Endodermal cell (in vitro differentiated cells): ENCODE data around the gene STIM1. TPM values are rescaled to one million over a fixed set of nuclear protein-coding genes. Genes with fewer than 3 reads are reported as not detected.

Experiments
- DNase-seq: peaks from one replicate; pipeline ENCODE4 v3.0.0-alpha.2; 2017
- H3K27ac ChIP-seq: 2 replicates; pipeline ENCODE4 v1.5.1; 2013; ENCODE audit warnings: mild to moderate bottlenecking, low read depth, low read length, moderate library complexity
- H3K27me3 ChIP-seq: 2 replicates; pipeline ENCODE4 v1.6.1; 2013; ENCODE audit warnings: mild to moderate bottlenecking, low read length, moderate library complexity; ENCODE audit not compliant: insufficient read depth, control insufficient read depth, poor library complexity, severe bottlenecking
- H3K36me3 ChIP-seq: 2 replicates; pipeline ENCODE4 v1.7.0; 2013; ENCODE audit warnings: mild to moderate bottlenecking, low read length, moderate library complexity; ENCODE audit not compliant: control insufficient read depth, insufficient read depth
- H3K4me1 ChIP-seq: one replicate; pipeline ENCODE4 v1.7.0; 2013; ENCODE audit warnings: low read length; ENCODE audit not compliant: control insufficient read depth, insufficient read depth
- H3K4me3 ChIP-seq: 2 replicates; pipeline ENCODE4 v1.5.1; 2013; ENCODE audit warnings: mild to moderate bottlenecking, low read length, moderate library complexity
- H3K9ac ChIP-seq: 2 replicates; pipeline ENCODE4 v1.6.1; 2013; ENCODE audit warnings: mild to moderate bottlenecking, low read length, moderate library complexity; ENCODE audit not compliant: poor library complexity, severe bottlenecking; ENCODE audit errors: extremely low read depth
- H3K9me3 ChIP-seq: 2 replicates; pipeline ENCODE4 v1.6.1; 2013; ENCODE audit warnings: mild to moderate bottlenecking, low read length, moderate library complexity; ENCODE audit not compliant: control insufficient read depth
- H3K27ac Mint-ChIP-seq: 2 replicates; pipeline ENCODE4 v1.8.0; 2020; ENCODE audit warnings: mixed read lengths
- H3K27me3 Mint-ChIP-seq: 2 replicates; pipeline ENCODE4 v1.8.0; 2021; ENCODE audit warnings: mild to moderate bottlenecking, mixed read lengths; ENCODE audit not compliant: insufficient read depth
- H3K36me3 Mint-ChIP-seq: 2 replicates; pipeline ENCODE4 v1.8.0; 2020; ENCODE audit warnings: low read depth, mixed read lengths
- H3K4me1 Mint-ChIP-seq: 2 replicates; pipeline ENCODE4 v1.8.0; 2020; ENCODE audit warnings: mixed read lengths
- H3K4me3 Mint-ChIP-seq: 2 replicates; pipeline ENCODE4 v1.8.0; 2020; ENCODE audit warnings: mild to moderate bottlenecking, moderate library complexity, mixed read lengths
- H3K9me3 Mint-ChIP-seq: 2 replicates; pipeline ENCODE4 v1.8.0; 2020; ENCODE audit warnings: mild to moderate bottlenecking, mixed read lengths
- WGBS, 2 experiments: methylation state at CpG; one replicate each; pipeline versions ENCODE4 v1.1.5 to v1.1.7; 2013; ENCODE audit warnings: missing lambda C conversion rate in 2 of 2, mixed read lengths in 1 of 2; ENCODE audit not compliant: insufficient coverage in 1 of 2, insufficient read length in 1 of 2; 5-methylcytosine and 5-hydroxymethylcytosine counted together
- total RNA-seq, 2 donors: library from RNA; stranded (reverse); fragmentation: NEBNext Ultra II Directional in 1 of 2; extraction: Animal tissue kit (Norgen Biotek cat#: 25700) in 1 of 2; gene quantifications; 2 replicates in 1 of 2; 3 replicates in 1 of 2; pipeline ENCODE4 v1.2.1, GENCODE V29; 2021
- TF ChIP-seq, protein P1 (sequence below): fragments of 200-600 bp; sonication (generic); conservative IDR thresholded peaks from 2 replicates; pipeline ENCODE4 v1.5.0; 2021; ENCODE audit warnings: antibody characterized with exemption, mild to moderate bottlenecking

The STIM1 gene
- total RNA-seq, 2 donors from 2014 or later = 20.9 to 27.9 TPM

DNA sequence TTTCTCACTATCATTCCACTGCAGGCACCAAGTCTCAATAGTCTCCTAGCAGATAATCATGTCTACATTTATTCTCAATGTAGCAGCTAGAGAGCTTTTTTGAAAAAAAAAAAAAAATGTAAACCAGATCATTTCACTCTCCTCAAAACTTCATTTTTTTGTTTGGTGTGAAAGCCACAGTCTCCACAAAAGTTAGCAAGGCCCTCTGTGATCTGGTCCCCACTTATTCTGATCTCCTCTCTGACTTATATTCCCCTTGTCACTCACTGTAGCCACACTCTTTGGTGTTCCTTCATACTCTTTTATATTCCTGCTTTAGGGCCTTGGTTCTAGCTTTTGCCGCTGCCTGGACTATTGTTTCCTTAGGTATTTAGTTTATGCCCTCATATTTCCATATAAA lies 137.5 kb downstream of the STIM1 start:
- peaks cover 25% of the 10 kb centered on the region for H3K9me3 ChIP-seq
- peaks cover 5% of the 10 kb centered on the region for H3K4me1 Mint-ChIP-seq
- 92% methylated on average over 1 of the region's 1 CpG; no CpG with 5 or more reads in 1 of the 2 experiments for WGBS, 2 experiments
- no peak overlapping the region for H3K4me3 Mint-ChIP-seq
- H3K36me3 ChIP-seq = no peaks in the 10 kb centered on the region
- peaks cover 26% of the 10 kb centered on the region for H3K9me3 Mint-ChIP-seq
- H3K27me3 ChIP-seq = no peaks in the 10 kb centered on the region
- peaks cover 14% of the 10 kb centered on the region for H3K27me3 Mint-ChIP-seq
- TF ChIP-seq, protein P1, sequence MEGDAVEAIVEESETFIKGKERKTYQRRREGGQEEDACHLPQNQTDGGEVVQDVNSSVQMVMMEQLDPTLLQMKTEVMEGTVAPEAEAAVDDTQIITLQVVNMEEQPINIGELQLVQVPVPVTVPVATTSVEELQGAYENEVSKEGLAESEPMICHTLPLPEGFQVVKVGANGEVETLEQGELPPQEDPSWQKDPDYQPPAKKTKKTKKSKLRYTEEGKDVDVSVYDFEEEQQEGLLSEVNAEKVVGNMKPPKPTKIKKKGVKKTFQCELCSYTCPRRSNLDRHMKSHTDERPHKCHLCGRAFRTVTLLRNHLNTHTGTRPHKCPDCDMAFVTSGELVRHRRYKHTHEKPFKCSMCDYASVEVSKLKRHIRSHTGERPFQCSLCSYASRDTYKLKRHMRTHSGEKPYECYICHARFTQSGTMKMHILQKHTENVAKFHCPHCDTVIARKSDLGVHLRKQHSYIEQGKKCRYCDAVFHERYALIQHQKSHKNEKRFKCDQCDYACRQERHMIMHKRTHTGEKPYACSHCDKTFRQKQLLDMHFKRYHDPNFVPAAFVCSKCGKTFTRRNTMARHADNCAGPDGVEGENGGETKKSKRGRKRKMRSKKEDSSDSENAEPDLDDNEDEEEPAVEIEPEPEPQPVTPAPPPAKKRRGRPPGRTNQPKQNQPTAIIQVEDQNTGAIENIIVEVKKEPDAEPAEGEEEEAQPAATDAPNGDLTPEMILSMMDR = no peak
- no peak overlapping the region for H3K27ac Mint-ChIP-seq
- H3K9ac ChIP-seq = no peak overlapping the region
- no peak overlapping the region for H3K27ac ChIP-seq
- no peak for DNase-seq
- H3K4me3 ChIP-seq = no peak overlapping the region
- H3K4me1 ChIP-seq = no peaks in the 10 kb centered on the region
- H3K36me3 Mint-ChIP-seq = peaks cover 2% of the 10 kb centered on the region

DNA sequence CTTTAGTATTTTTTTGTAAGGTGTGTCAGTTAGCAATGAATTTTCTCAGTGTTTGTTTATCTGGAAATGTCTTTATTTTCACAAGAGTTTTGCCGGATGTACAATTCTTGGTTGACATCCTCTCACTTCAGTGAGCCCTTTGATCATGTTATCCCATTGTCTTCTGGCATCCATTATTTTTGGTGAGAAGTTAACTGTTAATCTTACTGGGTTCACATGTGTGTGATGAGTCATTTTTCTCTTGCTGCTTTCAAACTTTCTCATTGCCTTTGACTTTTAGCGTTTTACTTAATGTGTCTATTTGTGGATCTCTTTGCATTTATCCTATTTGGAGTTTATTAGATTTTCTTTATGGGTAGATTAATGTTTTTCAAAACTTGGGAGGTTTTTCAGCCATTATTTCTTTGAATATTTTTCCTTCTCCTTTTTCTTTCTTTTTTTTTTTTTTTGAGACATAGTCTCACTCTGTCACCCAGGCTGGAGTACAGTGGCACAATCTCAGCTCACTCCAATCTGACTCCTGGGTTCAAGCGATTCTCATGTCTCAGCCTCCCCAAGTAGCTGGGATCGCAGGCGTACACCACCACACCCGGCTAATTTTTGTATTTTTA lies 138.7 kb downstream of the STIM1 start:
- no peak for DNase-seq
- Histone ChIP-seq H3K27me3 (no peaks in the 10 kb centered on the region), H3K27ac (no peak overlapping the region), H3K4me1 (no peaks in the 10 kb centered on the region), H3K36me3 (no peaks in the 10 kb centered on the region), H3K9ac (no peak overlapping the region), H3K4me3 (peak overlapping the region; percentile 15), H3K9me3 (peaks cover 37% of the 10 kb centered on the region)
- WGBS, 2 experiments = 96 to 100% methylated on average over 1 to 6 of the region's 6 CpGs
- H3K4me3 Mint-ChIP-seq = no peak overlapping the region
- no peak overlapping the region for H3K27ac Mint-ChIP-seq
- peaks cover 36% of the 10 kb centered on the region for H3K9me3 Mint-ChIP-seq
- TF ChIP-seq, protein P1 = no peak
- H3K27me3 Mint-ChIP-seq = peaks cover 8% of the 10 kb centered on the region
- peaks cover 3% of the 10 kb centered on the region for H3K4me1 Mint-ChIP-seq
- peaks cover 2% of the 10 kb centered on the region for H3K36me3 Mint-ChIP-seq

DNA sequence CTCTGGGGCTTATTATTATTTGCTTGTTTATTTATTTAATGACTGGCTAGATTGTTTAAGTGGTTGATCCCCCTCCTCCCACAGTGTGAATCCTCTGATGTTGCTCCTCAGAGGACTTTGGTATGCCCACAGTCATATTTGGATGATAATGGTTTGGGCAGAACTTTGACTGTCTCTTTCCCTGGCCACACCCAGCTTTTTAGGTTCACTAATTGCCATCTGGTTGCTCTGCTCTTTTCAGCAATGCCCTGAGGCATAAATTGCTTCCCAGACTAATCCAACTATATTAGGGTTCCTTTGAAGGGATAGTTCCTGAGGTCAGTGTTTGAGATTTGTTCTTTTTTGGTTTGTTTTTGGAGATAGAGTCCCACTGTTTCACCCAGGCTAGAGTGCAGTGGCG lies 139.8 kb downstream of the STIM1 start:
- Histone ChIP-seq H3K4me3 (no peak overlapping the region), H3K9ac (no peak overlapping the region), H3K4me1 (no peaks in the 10 kb centered on the region), H3K27me3 (no peaks in the 10 kb centered on the region), H3K27ac (no peak overlapping the region), H3K9me3 (peaks cover 41% of the 10 kb centered on the region), H3K36me3 (no peaks in the 10 kb centered on the region)
- H3K4me3 Mint-ChIP-seq = no peak overlapping the region
- no peak for DNase-seq
- no peaks in the 10 kb centered on the region for H3K4me1 Mint-ChIP-seq
- H3K9me3 Mint-ChIP-seq = peaks cover 43% of the 10 kb centered on the region
- no peak overlapping the region for H3K27ac Mint-ChIP-seq
- WGBS, 2 experiments = 80% methylated on average over 1 of the region's 1 CpG; no CpG with 5 or more reads in 1 of the 2 experiments
- peaks cover 6% of the 10 kb centered on the region for H3K36me3 Mint-ChIP-seq
- TF ChIP-seq, protein P1 = no peak
- H3K27me3 Mint-ChIP-seq = peaks cover 1% of the 10 kb centered on the region
